ENCODE measurements around the gene FCGR3A.
A peak's percentile ranks its signal among the peaks of the same experiment; 100 is the strongest.
"Not testable (repeated sequence)": the region's sequence is repeated elsewhere in the genome, so short reads cannot be mapped to it uniquely, and the experiment has no call there.

The FCGR3A gene

GRCh38 chr1:161554815-161555417 is 5.3 kb upstream of the FCGR3A start:
- not testable (repeated sequence) for DNase-seq (ENCODE audit: low spot score); H3K36me3 ChIP-seq (ENCODE audit: low read depth); ATAC-seq (ENCODE audit: low read depth); H3K4me1 ChIP-seq (ENCODE audit: insufficient read depth, poor library complexity, severe bottlenecking); H3K27me3 ChIP-seq (ENCODE audit: insufficient read depth, poor library complexity, severe bottlenecking); H3K9me3 ChIP-seq (ENCODE audit: severe bottlenecking); H3K4me3 ChIP-seq (ENCODE audit: severe bottlenecking); H3K27ac ChIP-seq (ENCODE audit: poor library complexity, severe bottlenecking)

GRCh38 chr1:161554340-161554739 is 4.7 kb upstream of the FCGR3A start:
- H3K27ac ChIP-seq (ENCODE audit: poor library complexity, severe bottlenecking); H3K36me3 ChIP-seq (ENCODE audit: low read depth); ATAC-seq (ENCODE audit: low read depth); H3K27me3 ChIP-seq (ENCODE audit: insufficient read depth, poor library complexity, severe bottlenecking); DNase-seq (ENCODE audit: low spot score); H3K4me1 ChIP-seq (ENCODE audit: insufficient read depth, poor library complexity, severe bottlenecking); H3K4me3 ChIP-seq (ENCODE audit: severe bottlenecking); H3K9me3 ChIP-seq (ENCODE audit: severe bottlenecking): not testable (repeated sequence)

- not testable (repeated sequence) for H3K4me3 ChIP-seq (ENCODE audit: severe bottlenecking); ATAC-seq (ENCODE audit: low read depth); H3K27me3 ChIP-seq (ENCODE audit: insufficient read depth, poor library complexity, severe bottlenecking); H3K9me3 ChIP-seq (ENCODE audit: severe bottlenecking); H3K4me1 ChIP-seq (ENCODE audit: insufficient read depth, poor library complexity, severe bottlenecking); H3K27ac ChIP-seq (ENCODE audit: poor library complexity, severe bottlenecking); DNase-seq (ENCODE audit: low spot score); H3K36me3 ChIP-seq (ENCODE audit: low read depth)
These were observed 4.0 kb upstream of the FCGR3A start for GRCh38 chr1:161553631-161554030.

- H3K9me3 ChIP-seq (ENCODE audit: severe bottlenecking); H3K36me3 ChIP-seq (ENCODE audit: low read depth); H3K27ac ChIP-seq (ENCODE audit: poor library complexity, severe bottlenecking); H3K4me3 ChIP-seq (ENCODE audit: severe bottlenecking); DNase-seq (ENCODE audit: low spot score); H3K4me1 ChIP-seq (ENCODE audit: insufficient read depth, poor library complexity, severe bottlenecking); ATAC-seq (ENCODE audit: low read depth); H3K27me3 ChIP-seq (ENCODE audit: insufficient read depth, poor library complexity, severe bottlenecking): not testable (repeated sequence)
These were observed 1.3 kb upstream of the FCGR3A start for GRCh38 chr1:161550942-161551341.

- ATAC-seq (ENCODE audit: low read depth); H3K27me3 ChIP-seq (ENCODE audit: insufficient read depth, poor library complexity, severe bottlenecking); H3K9me3 ChIP-seq (ENCODE audit: severe bottlenecking); H3K27ac ChIP-seq (ENCODE audit: poor library complexity, severe bottlenecking); H3K36me3 ChIP-seq (ENCODE audit: low read depth); H3K4me1 ChIP-seq (ENCODE audit: insufficient read depth, poor library complexity, severe bottlenecking); DNase-seq (ENCODE audit: low spot score); H3K4me3 ChIP-seq (ENCODE audit: severe bottlenecking): not testable (repeated sequence)
These were observed 740 bp downstream of the FCGR3A start for GRCh38 chr1:161548749-161549406.

GRCh38 chr1:161547995-161548741 is 1.4 kb downstream of the FCGR3A start:
- not testable (repeated sequence) for H3K4me1 ChIP-seq (ENCODE audit: insufficient read depth, poor library complexity, severe bottlenecking); ATAC-seq (ENCODE audit: low read depth); H3K4me3 ChIP-seq (ENCODE audit: severe bottlenecking); DNase-seq (ENCODE audit: low spot score); H3K27ac ChIP-seq (ENCODE audit: poor library complexity, severe bottlenecking); H3K27me3 ChIP-seq (ENCODE audit: insufficient read depth, poor library complexity, severe bottlenecking); H3K9me3 ChIP-seq (ENCODE audit: severe bottlenecking); H3K36me3 ChIP-seq (ENCODE audit: low read depth)

GRCh38 chr1:161545005-161545731 is 4.5 kb downstream of the FCGR3A start:
- not testable (repeated sequence) for DNase-seq (ENCODE audit: low spot score); H3K27me3 ChIP-seq (ENCODE audit: insufficient read depth, poor library complexity, severe bottlenecking); H3K27ac ChIP-seq (ENCODE audit: poor library complexity, severe bottlenecking); H3K4me3 ChIP-seq (ENCODE audit: severe bottlenecking); H3K4me1 ChIP-seq (ENCODE audit: insufficient read depth, poor library complexity, severe bottlenecking); H3K9me3 ChIP-seq (ENCODE audit: severe bottlenecking); H3K36me3 ChIP-seq (ENCODE audit: low read depth); ATAC-seq (ENCODE audit: low read depth)

GRCh38 chr1:161543125-161543524 is 6.5 kb downstream of the FCGR3A start:
- not testable (repeated sequence) for H3K27me3 ChIP-seq (ENCODE audit: insufficient read depth, poor library complexity, severe bottlenecking); H3K4me1 ChIP-seq (ENCODE audit: insufficient read depth, poor library complexity, severe bottlenecking); H3K27ac ChIP-seq (ENCODE audit: poor library complexity, severe bottlenecking); H3K36me3 ChIP-seq (ENCODE audit: low read depth); ATAC-seq (ENCODE audit: low read depth); H3K9me3 ChIP-seq (ENCODE audit: severe bottlenecking); H3K4me3 ChIP-seq (ENCODE audit: severe bottlenecking); DNase-seq (ENCODE audit: low spot score)

- H3K27ac ChIP-seq (ENCODE audit: poor library complexity, severe bottlenecking); H3K4me3 ChIP-seq (ENCODE audit: severe bottlenecking); ATAC-seq (ENCODE audit: low read depth); DNase-seq (ENCODE audit: low spot score); H3K27me3 ChIP-seq (ENCODE audit: insufficient read depth, poor library complexity, severe bottlenecking); H3K9me3 ChIP-seq (ENCODE audit: severe bottlenecking); H3K36me3 ChIP-seq (ENCODE audit: low read depth); H3K4me1 ChIP-seq (ENCODE audit: insufficient read depth, poor library complexity, severe bottlenecking): not testable (repeated sequence)
These were observed 7.5 kb downstream of the FCGR3A start for GRCh38 chr1:161542091-161542559.

- not testable (repeated sequence) for H3K36me3 ChIP-seq (ENCODE audit: low read depth); H3K9me3 ChIP-seq (ENCODE audit: severe bottlenecking); DNase-seq (ENCODE audit: low spot score); H3K27me3 ChIP-seq (ENCODE audit: insufficient read depth, poor library complexity, severe bottlenecking); H3K27ac ChIP-seq (ENCODE audit: poor library complexity, severe bottlenecking); H3K4me1 ChIP-seq (ENCODE audit: insufficient read depth, poor library complexity, severe bottlenecking)
- peak; percentile 37; the same call in 1 of the 3 replicates for ATAC-seq (ENCODE audit: low read depth)
- peak overlapping the region; percentile 40 for H3K4me3 ChIP-seq (ENCODE audit: severe bottlenecking)
These were observed 9.1 kb downstream of the FCGR3A start for GRCh38 chr1:161540570-161540960.
